Measurements from ENCODE around the gene UBALD2. TPM values are rescaled to one million over a fixed set of nuclear protein-coding genes. Genes with fewer than 3 reads are reported as not detected.
A peak's percentile ranks its signal among the peaks of the same experiment; 100 is the strongest.
"Not testable (repeated sequence)": the region's sequence is repeated elsewhere in the genome, so short reads cannot be mapped to it uniquely, and the experiment has no call there.

UBALD2 gene
- total and polyA plus RNA-seq, 2 of the 13 experiments (the other 11 are each of a cell fraction or from before 2014, with no cell fraction given): 3.3 to 89.7 TPM

- H3K27ac ChIP-seq (ENCODE audit: extremely low read length, insufficient read depth, low read length): no peak overlapping the region
- no peak overlapping the region for H2AFZ ChIP-seq (ENCODE audit: low read length)
- ChIA-PET POLR2A (interaction anchor here (0.7 to 1.2 kb wide), 2 partner anchors 8 to 15 kb away, joined by 3 read pairs; no protein-coding TSS in a partner anchor), CTCF (ENCODE audit: low intra/inter-chr PET ratio, low total read pairs) (no interaction called here)
- no peaks in the 10 kb centered on the region for H3K36me3 ChIP-seq (replicated peaks in 1 of 2; ENCODE audit: control insufficient read depth in 1 of 2, insufficient read depth in 2 of 2, low read length in 2 of 2)
- FAIRE-seq (no peak), DNase-seq (ENCODE audit: low spot score) (no peak), ATAC-seq (no peak)
- in situ Hi-C loops (cut with HindIII; ENCODE audit: extremely low pct_ligation_motif_present, low pct_unique_long_range_greater_than_20kb) (no loop called here), intact Hi-C loops (cut with micrococcal nuclease; ENCODE audit: unreplicated experiment) (no loop called here)
- H3K4me2 ChIP-seq (ENCODE audit: low read depth, low read length): no peak overlapping the region
- H3K4me1 ChIP-seq (ENCODE audit: insufficient read depth, low read length): peaks cover 63% of the 10 kb centered on the region
- no peak overlapping the region for H3K9ac ChIP-seq (ENCODE audit: insufficient read depth, low read depth, low read length)
- H3K27me3 ChIP-seq (ENCODE audit: control insufficient read depth in 1 of 2, insufficient read depth in 2 of 2, low read length in 2 of 2): peaks cover 9 to 47% of the 10 kb centered on the region in 2 experiments; a peak in 4 of 5 replicates
- no peaks in the 10 kb centered on the region for H3K9me3 ChIP-seq (ENCODE audit: low read length)
- no peaks in the 10 kb centered on the region for H4K20me1 ChIP-seq (ENCODE audit: insufficient read depth, low read length)
- no peak for TF ChIP-seq ZFP37 (CRISPR knock-in tag; IDR thresholded peaks at IDR 0.05; ENCODE audit: borderline replicate concordance)
- TF ChIP-seq MAFK (conservative IDR thresholded peaks at IDR 0.05 in 1 of 2, IDR thresholded peaks at IDR 0.05 in 1 of 2; ENCODE audit: low read length in 2 of 2): peak; percentile 38 to 45; a peak in 3 of 4 replicates
- 0 out of 2 replicates have a peak, but pooled peaks have one; percentile 33 for TF ChIP-seq MAFF (IDR thresholded peaks at IDR 0.05; ENCODE audit: low read depth, low read length)
- no peak overlapping the region for H3K4me3 ChIP-seq (replicated peaks in 1 of 3; ENCODE audit: insufficient read depth in 1 of 3, low read depth in 2 of 3, low read length in 3 of 3)
- 68% methylated on average over 12 of the region's 12 CpGs for WGBS (ENCODE audit: low lambda C conversion rate)
- H3K79me2 ChIP-seq (ENCODE audit: insufficient read depth, low read length): no peaks in the 10 kb centered on the region
- BruUV-seq (replicated peaks): no TSS peak
Observed at GRCh38 chr17:76243826-76244679, 21.1 kb upstream of the UBALD2 start.

DNA sequence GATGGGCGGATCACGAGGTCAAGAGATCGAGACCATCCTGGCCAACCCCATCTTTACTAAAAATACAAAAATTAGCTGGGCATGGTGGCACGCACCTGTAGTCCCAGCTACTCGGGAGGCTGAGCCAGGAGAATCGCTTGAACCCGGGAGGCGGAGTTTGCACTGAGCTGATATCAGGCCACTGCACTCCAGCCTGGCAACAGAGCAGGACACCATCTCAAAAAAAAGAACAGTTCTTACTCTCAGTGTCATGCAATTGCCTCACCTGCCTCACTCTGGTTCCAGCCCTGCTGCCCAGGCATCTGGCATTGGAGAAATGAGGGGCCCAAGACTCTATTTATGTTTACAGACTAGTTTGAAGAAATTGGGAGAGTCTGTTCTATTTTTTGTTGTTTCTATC lies 20.4 kb upstream of the UBALD2 start:
- FAIRE-seq; ATAC-seq; DNase-seq (ENCODE audit: low spot score); in situ Hi-C loops (cut with HindIII; ENCODE audit: extremely low pct_ligation_motif_present, low pct_unique_long_range_greater_than_20kb); H3K4me2 ChIP-seq (ENCODE audit: low read depth, low read length); H3K4me3 ChIP-seq (replicated peaks in 1 of 3; ENCODE audit: insufficient read depth in 1 of 3, low read depth in 2 of 3, low read length in 3 of 3); CTCF ChIA-PET (ENCODE audit: low intra/inter-chr PET ratio, low total read pairs); intact Hi-C loops (cut with micrococcal nuclease; ENCODE audit: unreplicated experiment); H4K20me1 ChIP-seq (ENCODE audit: insufficient read depth, low read length); H3K27ac ChIP-seq (ENCODE audit: extremely low read length, insufficient read depth, low read length); H3K9me3 ChIP-seq (ENCODE audit: low read length); H2AFZ ChIP-seq (ENCODE audit: low read length); BruUV-seq (replicated peaks); H3K9ac ChIP-seq (ENCODE audit: insufficient read depth, low read depth, low read length); H3K79me2 ChIP-seq (ENCODE audit: insufficient read depth, low read length); H3K36me3 ChIP-seq (replicated peaks in 1 of 2; ENCODE audit: control insufficient read depth in 1 of 2, insufficient read depth in 2 of 2, low read length in 2 of 2): not testable (repeated sequence)
- 88% methylated on average over 8 of the region's 8 CpGs for WGBS (ENCODE audit: low lambda C conversion rate)
- POLR2A ChIA-PET: interaction anchor here (7.6 kb wide), 1 partner anchor 15 kb away, joined by 40 read pairs; no protein-coding TSS in a partner anchor
- Histone ChIP-seq H3K4me1 (ENCODE audit: insufficient read depth, low read length) (peaks cover 62% of the 10 kb centered on the region), H3K27me3 (ENCODE audit: control insufficient read depth in 1 of 2, insufficient read depth in 2 of 2, low read length in 2 of 2) (peaks cover 8 to 41% of the 10 kb centered on the region in 2 experiments; a peak in 4 of 5 replicates)

All from HepG2 (cell line).